Natural killer cell (primary cell): ENCODE data around the gene DENND1A. TPM values are rescaled to one million over a fixed set of nuclear protein-coding genes. Genes with fewer than 3 reads are reported as not detected.

Source experiments
- ATAC-seq, 3 donors: fragments of 150-1000 bp in 2 of 3; fragments of 200-7000 bp in 1 of 3; cut with Tn5 transposase; 1 replicate in 1 of 3; 2 replicates in 2 of 3; pipeline ENCODE4 v1.10.0; 2021; ENCODE audit warnings: mild to moderate bottlenecking in 2 of 3, moderate library complexity in 2 of 3
- DNase-seq, 2 donors: peaks; one replicate each; pipeline versions ENCODE4 v3.0.0 to v3.0.0-alpha.2; 2013 to 2021; ENCODE audit warnings: mixed read lengths in 1 of 2
- H3K27ac ChIP-seq: one replicate; pipeline ENCODE4 v1.5.1; 2013; ENCODE audit warnings: mild to moderate bottlenecking, low read length
- H3K27me3 ChIP-seq: one replicate; pipeline ENCODE4 v1.6.1; 2013; ENCODE audit warnings: low read length; ENCODE audit not compliant: control insufficient read depth, insufficient read depth
- H3K36me3 ChIP-seq: one replicate; pipeline ENCODE4 v1.6.1; 2013; ENCODE audit warnings: low read length; ENCODE audit not compliant: control insufficient read depth, insufficient read depth
- H3K4me1 ChIP-seq: one replicate; pipeline ENCODE4 v1.6.1; 2013; ENCODE audit warnings: low read length; ENCODE audit not compliant: control insufficient read depth, insufficient read depth
- H3K4me3 ChIP-seq: one replicate; pipeline ENCODE4 v1.5.1; 2013; ENCODE audit warnings: low read length
- H3K9me3 ChIP-seq: one replicate; pipeline ENCODE4 v1.6.1; 2013; ENCODE audit warnings: low read length; ENCODE audit not compliant: control insufficient read depth, insufficient read depth
- H3K27ac Mint-ChIP-seq, 2 donors: one replicate each; pipeline ENCODE4 v1.8.0; 2022; ENCODE audit warnings: mild to moderate bottlenecking in 2 of 2, mixed read lengths in 2 of 2, moderate library complexity in 1 of 2
- H3K27me3 Mint-ChIP-seq, 2 donors: one replicate each; pipeline ENCODE4 v1.8.0; 2022; ENCODE audit warnings: low read depth in 2 of 2, mixed read lengths in 2 of 2
- H3K36me3 Mint-ChIP-seq: one replicate; pipeline ENCODE4 v1.8.0; 2022; ENCODE audit warnings: mixed read lengths
- H3K4me1 Mint-ChIP-seq, 2 donors: one replicate each; pipeline ENCODE4 v1.8.0; 2022; ENCODE audit warnings: mixed read lengths in 2 of 2
- H3K4me3 Mint-ChIP-seq: one replicate; pipeline ENCODE4 v1.8.0; 2022; ENCODE audit warnings: mild to moderate bottlenecking, moderate library complexity, mixed read lengths
- H3K9me3 Mint-ChIP-seq, 2 donors: one replicate each; pipeline ENCODE4 v1.8.0; 2022; ENCODE audit warnings: mixed read lengths in 2 of 2
- CTCF ChIP-seq: fragments of 200-600 bp; IDR thresholded peaks from one replicate; pipeline ENCODE4 v1.8.0; 2022; ENCODE audit warnings: antibody characterized with exemption
- WGBS: methylation state at CpG from one replicate; pipeline ENCODE4 v1.1.7; 2013; ENCODE audit warnings: missing lambda C conversion rate; ENCODE audit not compliant: insufficient coverage; 5-methylcytosine and 5-hydroxymethylcytosine counted together
- intact Hi-C: fragments of 100-400 bp; cut with micrococcal nuclease; formaldehyde crosslinking; loops from one replicate; pipeline ENCODE4 v1.14.2; 2022
- total RNA-seq, 4 donors: library from RNA; stranded (reverse); fragments of 120-200 nt in 1 of 4; gene quantifications; one replicate each; pipeline versions ENCODE4 v1.2.3 to v1.2.4, GENCODE V29; 2013 to 2022

DENND1A gene
- total RNA-seq, 3 donors from 2014 or later (not counting 1 experiment from before 2014, with no cell fraction given) = 27.8 to 37.6 (median 30.9) TPM

- intact Hi-C loops = loop anchor here (1.0 to 10.0 kb wide), 3 partner anchors 31 to 529 kb away; partner anchors contain the start of gene PDCL
- no peaks in the 10 kb centered on the region for H3K9me3 ChIP-seq
- H3K9me3 Mint-ChIP-seq = no peaks in the 10 kb centered on the region
- no peak overlapping the region for H3K27ac Mint-ChIP-seq
- no peak overlapping the region for H3K4me3 ChIP-seq
- ATAC-seq = peak; percentile 62 to 75 (median 74)
- TF ChIP-seq CTCF = peak; percentile 71
- no peak overlapping the region for H3K27ac ChIP-seq
- 28% methylated on average over 20 of the region's 20 CpGs for WGBS
- no peaks in the 10 kb centered on the region for H3K36me3 Mint-ChIP-seq
- peaks cover 0 to 9% of the 10 kb centered on the region in 2 donors for H3K4me1 Mint-ChIP-seq
- H3K27me3 ChIP-seq = no peaks in the 10 kb centered on the region
- no peaks in the 10 kb centered on the region for H3K36me3 ChIP-seq
- no peak overlapping the region for H3K4me3 Mint-ChIP-seq
- peak; percentile 44 to 66 for DNase-seq
- H3K4me1 ChIP-seq = peaks cover 12% of the 10 kb centered on the region
- H3K27me3 Mint-ChIP-seq = peaks cover 0 to 16% of the 10 kb centered on the region in 2 donors
Measured at GRCh38 chr9:123353984-123354591, 575.8 kb downstream of the DENND1A start.

- no peak for DNase-seq
- intact Hi-C loops = loop anchor here (5.0 to 10.0 kb wide), 2 partner anchors 361 to 528 kb away; partner anchors contain the start of gene PDCL
- H3K27me3 Mint-ChIP-seq = peaks cover 0 to 16% of the 10 kb centered on the region in 2 donors
- peaks cover 0 to 6% of the 10 kb centered on the region in 2 donors for H3K4me1 Mint-ChIP-seq
- H3K27ac Mint-ChIP-seq = no peak overlapping the region
- no peak overlapping the region for H3K4me3 Mint-ChIP-seq
- no peaks in the 10 kb centered on the region for H3K9me3 Mint-ChIP-seq
- WGBS = 71% methylated on average over 1 of the region's 4 CpGs
- Histone ChIP-seq H3K4me1 (peaks cover 12% of the 10 kb centered on the region), H3K9me3 (no peaks in the 10 kb centered on the region), H3K36me3 (no peaks in the 10 kb centered on the region), H3K27me3 (no peaks in the 10 kb centered on the region), H3K27ac (no peak overlapping the region), H3K4me3 (no peak overlapping the region)
- H3K36me3 Mint-ChIP-seq = no peaks in the 10 kb centered on the region
- no peak for TF ChIP-seq CTCF
- ATAC-seq = no peak
Measured at GRCh38 chr9:123353041-123353440, 576.9 kb downstream of the DENND1A start.

- Histone ChIP-seq H3K27me3 (no peaks in the 10 kb centered on the region), H3K4me3 (no peak overlapping the region), H3K27ac (no peak overlapping the region), H3K4me1 (peaks cover 12% of the 10 kb centered on the region), H3K36me3 (no peaks in the 10 kb centered on the region), H3K9me3 (no peaks in the 10 kb centered on the region)
- no peak overlapping the region for H3K27ac Mint-ChIP-seq
- H3K9me3 Mint-ChIP-seq = no peaks in the 10 kb centered on the region
- no peaks in the 10 kb centered on the region for H3K36me3 Mint-ChIP-seq
- DNase-seq (no peak), ATAC-seq (no peak)
- peaks cover 0 to 16% of the 10 kb centered on the region in 2 donors for H3K27me3 Mint-ChIP-seq
- H3K4me1 Mint-ChIP-seq = peaks cover 0 to 6% of the 10 kb centered on the region in 2 donors
- intact Hi-C loops = loop anchor here (1.0 to 10.0 kb wide), 3 partner anchors 268 to 526 kb away; partner anchors contain the start of gene PDCL
- no peak overlapping the region for H3K4me3 Mint-ChIP-seq
- TF ChIP-seq CTCF = no peak
- 78% methylated on average over 8 of the region's 8 CpGs for WGBS
Measured at GRCh38 chr9:123350590-123351310, 579.2 kb downstream of the DENND1A start.
